Medulla oblongata (tissue), 1 donor: ENCODE results near the gene CACNA1E.

Experiments
- DNase-seq: peaks from one replicate; pipeline ENCODE4 v3.0.0-alpha.2; 2015; ENCODE audit errors: extremely low spot score

The CACNA1E gene

GRCh38 chr1:181484821-181485220 is 1.5 kb downstream of the CACNA1E start:
- DNase-seq: no peak

DNA sequence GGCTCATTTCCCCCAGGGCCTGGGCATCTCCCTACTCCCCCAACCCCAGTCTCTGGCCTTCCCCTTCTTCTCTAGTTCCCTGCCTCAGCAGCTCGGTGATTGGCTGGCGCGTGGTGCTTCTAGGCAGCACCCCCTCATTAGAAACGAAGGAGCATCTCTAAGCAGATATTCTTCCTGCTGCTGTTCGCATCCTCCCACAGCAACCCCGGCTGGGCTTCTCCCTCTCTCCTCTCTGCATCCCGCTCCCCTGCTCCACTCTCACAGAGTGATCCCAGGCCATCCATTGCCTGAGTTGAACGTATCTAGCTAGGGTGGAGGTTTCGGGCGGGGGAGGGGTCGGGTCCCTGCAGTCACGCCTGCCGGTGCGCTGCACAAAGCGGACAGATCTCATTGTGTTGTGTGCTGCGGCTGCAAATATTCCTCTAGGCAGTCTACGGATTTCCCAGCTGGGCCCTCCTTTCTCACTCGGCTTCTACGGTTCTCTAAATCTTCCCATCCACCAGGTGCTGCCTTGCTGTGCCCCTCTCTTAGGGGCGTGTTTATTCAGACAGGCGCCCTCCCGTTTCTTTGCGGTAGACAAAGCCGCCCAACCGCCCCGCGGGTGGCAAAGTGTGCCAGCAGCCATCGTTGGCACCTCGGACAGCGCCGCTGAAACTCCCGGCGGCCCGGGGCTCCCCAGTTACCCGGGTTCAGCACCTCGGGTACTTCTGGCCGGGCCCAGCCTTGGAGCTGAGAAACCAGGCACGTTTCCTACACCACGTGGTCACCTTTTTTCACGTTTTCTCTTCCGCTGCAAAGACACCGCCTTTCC is 2.2 kb downstream of the CACNA1E start:
- DNase-seq: no peak

- DNase-seq: no peak
These were observed 2.7 kb downstream of the CACNA1E start for GRCh38 chr1:181486098-181486420.

DNA sequence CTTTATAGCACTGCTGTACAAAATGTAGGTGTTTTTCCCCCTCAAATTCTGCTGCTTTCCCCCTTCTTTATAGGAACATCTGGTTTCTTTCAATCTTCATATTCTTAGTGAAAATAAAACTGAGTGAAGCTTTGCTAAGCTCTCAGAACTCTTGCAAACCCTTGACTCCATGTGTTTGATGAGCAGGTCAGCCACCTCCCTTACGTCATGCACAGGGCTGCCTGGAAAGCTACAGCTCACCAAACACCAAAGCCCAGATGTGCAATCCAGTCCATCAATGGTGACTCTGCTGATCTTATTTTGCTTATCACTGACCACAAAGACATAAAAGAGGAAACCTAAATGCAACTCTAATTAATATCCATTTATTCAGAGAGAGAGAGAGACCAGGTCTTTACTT is 5.5 kb downstream of the CACNA1E start:
- DNase-seq: no peak

- DNase-seq: no peak
These were observed 7.0 kb downstream of the CACNA1E start for GRCh38 chr1:181490276-181490675.

GRCh38 chr1:181490740-181491712 is 7.7 kb downstream of the CACNA1E start:
- DNase-seq: no peak

DNA sequence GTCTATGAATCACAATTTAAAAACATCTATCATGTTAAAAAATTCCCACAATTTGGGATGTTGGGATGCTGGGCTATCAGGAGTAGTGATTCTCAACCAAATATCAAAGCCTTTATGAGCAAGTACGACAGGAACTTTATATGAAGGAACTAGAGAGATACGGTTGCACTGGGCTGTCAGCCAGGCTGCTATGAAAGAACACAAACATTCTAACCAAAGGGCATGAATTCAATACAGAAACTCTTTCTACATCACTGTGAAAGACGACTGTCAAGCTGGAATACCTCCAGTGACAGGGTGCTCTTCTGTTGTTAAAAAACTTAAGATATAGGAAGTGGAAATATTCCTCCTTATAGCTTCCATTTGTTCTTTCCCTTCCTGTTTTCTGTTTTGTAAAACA is 9.8 kb downstream of the CACNA1E start:
- no peak for DNase-seq

DNA sequence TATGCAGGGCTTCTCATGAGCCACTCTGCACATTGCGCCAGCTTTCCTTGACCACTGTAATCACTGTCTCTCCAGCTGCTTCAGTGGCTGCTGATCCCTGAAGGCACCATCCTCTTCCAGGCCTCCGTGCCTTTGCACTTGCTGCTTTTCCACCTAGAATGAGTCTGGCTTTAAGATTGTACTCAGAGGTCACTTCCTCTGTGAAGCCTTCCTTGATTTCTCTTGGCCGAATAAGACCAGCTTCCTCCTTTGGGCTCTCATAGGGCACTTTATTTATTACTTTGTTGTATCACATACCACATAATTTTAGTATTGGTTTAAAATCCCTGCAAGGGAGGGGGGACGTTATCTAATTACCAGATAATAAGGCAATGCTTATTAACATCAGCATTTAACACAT is 10.6 kb downstream of the CACNA1E start:
- no peak for DNase-seq

DNA sequence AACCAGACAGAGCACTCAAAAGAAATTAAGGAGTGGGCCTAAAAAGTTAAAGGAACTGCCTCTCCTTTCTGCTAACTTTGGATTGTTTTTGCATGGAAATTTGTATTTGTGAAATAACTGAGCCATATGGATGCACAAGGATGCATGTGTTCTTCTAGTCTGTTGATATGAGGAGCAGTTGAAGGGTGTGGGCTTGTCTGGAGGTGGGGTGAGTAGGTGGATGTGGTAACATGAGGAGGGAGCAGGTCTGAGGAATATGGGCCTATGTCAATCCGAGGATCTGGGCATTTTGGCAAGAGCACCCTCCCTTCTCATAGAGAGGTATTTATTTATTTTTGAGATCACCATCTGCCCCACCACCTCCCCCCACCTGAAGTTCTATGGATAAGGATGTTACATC is 13.4 kb downstream of the CACNA1E start:
- no peak for DNase-seq

GRCh38 chr1:181497870-181498269 is 14.6 kb downstream of the CACNA1E start:
- DNase-seq: no peak

DNA sequence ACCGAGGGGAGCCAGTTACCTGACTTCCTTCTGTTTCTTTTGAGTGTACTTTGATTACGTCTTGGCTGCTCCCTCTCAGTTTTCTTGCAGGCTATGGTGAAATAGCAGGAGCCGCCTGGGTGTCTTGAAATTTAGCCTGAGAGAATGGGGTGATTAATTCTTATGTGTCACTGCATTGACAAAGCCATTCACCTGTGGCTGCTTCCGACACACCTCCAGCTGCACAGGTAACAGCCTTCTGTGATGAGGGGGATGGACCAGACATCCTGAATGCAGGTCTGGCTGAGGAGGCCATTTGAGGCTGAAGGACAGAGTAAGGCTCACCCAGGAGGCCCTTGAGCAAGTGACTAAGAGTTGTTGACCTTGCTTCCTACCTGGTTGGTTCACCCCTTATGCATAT is 16.5 kb downstream of the CACNA1E start:
- DNase-seq: no peak

DNA sequence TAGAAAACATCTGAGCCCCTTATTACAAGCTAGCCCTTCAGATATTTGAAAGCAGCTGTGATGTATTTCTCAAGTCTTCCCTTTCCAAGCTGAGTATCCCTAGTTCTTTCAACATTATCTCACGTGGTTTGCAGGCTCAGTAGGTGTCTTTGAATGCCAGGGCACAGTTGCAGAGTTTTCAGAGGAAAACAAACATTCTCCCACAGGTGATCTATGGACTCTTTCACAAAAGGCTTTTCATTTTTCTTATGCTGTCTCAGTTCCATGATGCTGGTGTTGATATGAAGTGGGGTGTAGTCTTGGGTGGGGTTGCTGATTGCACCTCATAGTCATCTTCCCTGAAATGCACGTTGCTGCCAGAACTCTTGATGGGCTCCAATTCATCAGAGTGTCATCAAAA is 17.3 kb downstream of the CACNA1E start:
- no peak for DNase-seq

GRCh38 chr1:181501612-181502011 is 18.3 kb downstream of the CACNA1E start:
- DNase-seq: no peak

DNA sequence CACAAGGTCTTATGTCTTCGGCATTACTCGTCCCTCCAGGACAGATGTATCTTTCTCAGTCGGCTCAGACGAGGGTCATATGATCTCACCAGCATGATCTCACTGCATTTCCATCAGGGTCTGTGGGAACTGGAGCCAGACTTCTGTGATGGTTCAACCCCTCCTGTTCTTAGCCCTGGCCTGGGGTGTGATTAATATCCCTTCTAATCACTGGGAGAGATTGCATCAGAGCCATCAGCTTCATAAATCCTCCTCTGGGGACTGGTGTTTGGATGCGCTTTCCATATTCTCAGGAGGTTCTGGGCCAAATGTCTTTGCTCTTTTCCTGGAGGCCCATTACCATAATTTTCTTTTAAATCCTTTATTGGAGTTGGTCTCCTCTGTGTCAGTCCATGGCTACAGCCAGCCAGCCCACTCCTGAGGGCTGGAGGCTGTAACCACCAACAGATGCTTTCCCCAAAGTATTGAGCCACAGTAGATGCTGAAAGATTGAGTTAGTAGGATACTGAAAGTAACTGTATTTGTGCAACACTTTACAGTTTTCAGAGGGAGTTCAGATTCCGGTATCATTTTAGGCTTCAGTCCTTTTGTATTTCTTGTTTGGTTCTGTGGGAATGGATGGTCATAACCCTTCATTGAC is 20.0 kb downstream of the CACNA1E start:
- DNase-seq: no peak

- no peak for DNase-seq
These were observed 21.1 kb downstream of the CACNA1E start for GRCh38 chr1:181504399-181504842.

- DNase-seq: no peak
These were observed 23.4 kb downstream of the CACNA1E start for GRCh38 chr1:181506563-181507353.

DNA sequence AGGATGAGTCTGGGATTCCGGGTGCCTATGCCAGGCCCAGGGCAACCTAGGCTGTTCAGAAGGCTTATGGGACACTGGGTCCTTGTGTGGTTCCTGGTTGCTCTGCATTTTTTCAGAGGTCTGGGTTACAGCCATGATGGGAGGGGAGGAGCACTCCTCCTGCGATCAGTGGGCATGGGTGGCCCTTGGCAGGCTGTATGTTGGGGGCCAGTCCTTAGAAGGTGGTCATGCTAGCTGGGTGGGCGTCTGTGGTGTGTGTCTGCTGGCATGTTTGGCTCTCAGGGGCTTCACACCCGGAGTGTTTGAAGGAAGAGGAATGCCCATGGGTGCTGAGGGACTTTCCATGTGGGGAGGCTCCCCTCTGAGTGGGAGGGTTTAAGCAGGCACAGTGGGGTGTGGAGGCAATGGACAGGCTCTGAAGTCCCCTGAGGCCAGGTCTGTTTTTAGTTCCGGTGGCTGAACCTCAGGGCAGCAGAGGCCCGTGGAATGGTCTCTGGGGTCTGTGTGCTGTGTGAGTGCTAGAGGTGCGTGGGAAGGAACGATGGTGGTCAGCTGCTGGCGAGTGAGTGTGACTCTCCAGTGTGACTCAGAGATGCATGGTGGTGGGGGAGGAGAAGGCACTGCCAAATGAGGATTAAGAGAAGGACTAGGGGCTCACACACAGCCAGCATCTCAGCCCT is 25.3 kb downstream of the CACNA1E start:
- no peak for DNase-seq

GRCh38 chr1:181513786-181514297 is 30.5 kb downstream of the CACNA1E start:
- no peak for DNase-seq

GRCh38 chr1:181514298-181515290 is 31.3 kb downstream of the CACNA1E start:
- DNase-seq: no peak
